ENCODE data around the gene CHRM2.

The CHRM2 gene

DNA sequence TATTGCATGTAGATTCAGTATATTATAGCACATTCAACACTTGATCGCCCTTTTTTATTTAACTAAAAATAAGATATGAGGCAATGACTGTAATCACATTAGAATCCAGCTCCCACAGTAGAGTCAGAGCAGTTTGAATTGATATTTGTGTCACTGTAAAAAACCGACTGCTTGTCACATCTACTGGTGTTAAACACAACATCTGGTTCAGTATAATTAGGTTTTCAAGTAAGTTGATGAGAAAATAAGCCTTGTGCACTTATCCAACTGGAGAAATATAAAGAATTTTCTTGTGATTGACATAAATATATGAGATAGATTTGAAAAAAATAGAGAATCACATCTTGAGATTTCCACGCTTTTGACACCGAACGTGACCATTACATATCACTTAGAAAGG lies 69.0 kb downstream of the CHRM2 start:
- no peak for DNase-seq (ENCODE audit: low read depth in 1 of 2, low spot score in 1 of 2)
- Histone ChIP-seq H3K27ac (replicated peaks) (no peak overlapping the region), H3K27me3 (ENCODE audit: insufficient read depth, poor library complexity, severe bottlenecking) (no peaks in the 10 kb centered on the region), H3K4me3 (replicated peaks; ENCODE audit: insufficient read depth, low read length) (no peak overlapping the region)
- TF ChIP-seq SPI1 (IDR thresholded peaks at IDR 0.05; ENCODE audit: borderline replicate concordance, low read depth) (no peak), GABPA (IDR thresholded peaks at IDR 0.05; ENCODE audit: low read depth) (no peak), POLR2AphosphoS5 (IDR thresholded peaks at IDR 0.05; ENCODE audit: low read depth) (no peak)
- TF ChIP-seq, protein P1, sequence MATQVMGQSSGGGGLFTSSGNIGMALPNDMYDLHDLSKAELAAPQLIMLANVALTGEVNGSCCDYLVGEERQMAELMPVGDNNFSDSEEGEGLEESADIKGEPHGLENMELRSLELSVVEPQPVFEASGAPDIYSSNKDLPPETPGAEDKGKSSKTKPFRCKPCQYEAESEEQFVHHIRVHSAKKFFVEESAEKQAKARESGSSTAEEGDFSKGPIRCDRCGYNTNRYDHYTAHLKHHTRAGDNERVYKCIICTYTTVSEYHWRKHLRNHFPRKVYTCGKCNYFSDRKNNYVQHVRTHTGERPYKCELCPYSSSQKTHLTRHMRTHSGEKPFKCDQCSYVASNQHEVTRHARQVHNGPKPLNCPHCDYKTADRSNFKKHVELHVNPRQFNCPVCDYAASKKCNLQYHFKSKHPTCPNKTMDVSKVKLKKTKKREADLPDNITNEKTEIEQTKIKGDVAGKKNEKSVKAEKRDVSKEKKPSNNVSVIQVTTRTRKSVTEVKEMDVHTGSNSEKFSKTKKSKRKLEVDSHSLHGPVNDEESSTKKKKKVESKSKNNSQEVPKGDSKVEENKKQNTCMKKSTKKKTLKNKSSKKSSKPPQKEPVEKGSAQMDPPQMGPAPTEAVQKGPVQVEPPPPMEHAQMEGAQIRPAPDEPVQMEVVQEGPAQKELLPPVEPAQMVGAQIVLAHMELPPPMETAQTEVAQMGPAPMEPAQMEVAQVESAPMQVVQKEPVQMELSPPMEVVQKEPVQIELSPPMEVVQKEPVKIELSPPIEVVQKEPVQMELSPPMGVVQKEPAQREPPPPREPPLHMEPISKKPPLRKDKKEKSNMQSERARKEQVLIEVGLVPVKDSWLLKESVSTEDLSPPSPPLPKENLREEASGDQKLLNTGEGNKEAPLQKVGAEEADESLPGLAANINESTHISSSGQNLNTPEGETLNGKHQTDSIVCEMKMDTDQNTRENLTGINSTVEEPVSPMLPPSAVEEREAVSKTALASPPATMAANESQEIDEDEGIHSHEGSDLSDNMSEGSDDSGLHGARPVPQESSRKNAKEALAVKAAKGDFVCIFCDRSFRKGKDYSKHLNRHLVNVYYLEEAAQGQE (IDR thresholded peaks at IDR 0.05; ENCODE audit: insufficient replicate concordance, low read depth) = no peak
- TF ChIP-seq, protein P2, sequence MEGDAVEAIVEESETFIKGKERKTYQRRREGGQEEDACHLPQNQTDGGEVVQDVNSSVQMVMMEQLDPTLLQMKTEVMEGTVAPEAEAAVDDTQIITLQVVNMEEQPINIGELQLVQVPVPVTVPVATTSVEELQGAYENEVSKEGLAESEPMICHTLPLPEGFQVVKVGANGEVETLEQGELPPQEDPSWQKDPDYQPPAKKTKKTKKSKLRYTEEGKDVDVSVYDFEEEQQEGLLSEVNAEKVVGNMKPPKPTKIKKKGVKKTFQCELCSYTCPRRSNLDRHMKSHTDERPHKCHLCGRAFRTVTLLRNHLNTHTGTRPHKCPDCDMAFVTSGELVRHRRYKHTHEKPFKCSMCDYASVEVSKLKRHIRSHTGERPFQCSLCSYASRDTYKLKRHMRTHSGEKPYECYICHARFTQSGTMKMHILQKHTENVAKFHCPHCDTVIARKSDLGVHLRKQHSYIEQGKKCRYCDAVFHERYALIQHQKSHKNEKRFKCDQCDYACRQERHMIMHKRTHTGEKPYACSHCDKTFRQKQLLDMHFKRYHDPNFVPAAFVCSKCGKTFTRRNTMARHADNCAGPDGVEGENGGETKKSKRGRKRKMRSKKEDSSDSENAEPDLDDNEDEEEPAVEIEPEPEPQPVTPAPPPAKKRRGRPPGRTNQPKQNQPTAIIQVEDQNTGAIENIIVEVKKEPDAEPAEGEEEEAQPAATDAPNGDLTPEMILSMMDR (IDR thresholded peaks at IDR 0.05; ENCODE audit: insufficient read depth, low read length) = no peak

DNA sequence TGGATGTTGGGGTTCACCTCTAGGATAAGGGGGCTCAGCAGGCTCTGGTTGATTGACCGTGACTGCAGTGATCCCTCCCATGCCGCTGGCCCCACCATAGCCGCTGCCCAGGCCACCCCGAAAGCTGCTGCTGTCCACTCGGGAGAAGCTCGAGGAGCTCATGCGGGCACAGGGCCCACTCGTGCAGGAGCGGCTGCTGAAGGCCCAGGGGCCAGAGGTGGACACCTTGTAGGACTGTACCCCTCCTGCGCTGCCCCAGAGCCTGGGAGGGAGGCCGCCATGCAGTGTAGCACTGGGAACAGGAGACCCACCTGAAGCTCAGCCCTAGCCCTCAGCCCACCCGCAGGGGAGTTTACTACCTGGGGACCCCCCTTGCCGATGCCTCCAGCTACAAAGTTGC lies 70.0 kb downstream of the CHRM2 start:
- no peak for TF ChIP-seq GABPA (IDR thresholded peaks at IDR 0.05; ENCODE audit: low read depth)
- no peak for TF ChIP-seq POLR2AphosphoS5 (IDR thresholded peaks at IDR 0.05; ENCODE audit: low read depth)
- TF ChIP-seq SPI1 (IDR thresholded peaks at IDR 0.05; ENCODE audit: borderline replicate concordance, low read depth) = no peak
- TF ChIP-seq, protein P2 (IDR thresholded peaks at IDR 0.05; ENCODE audit: insufficient read depth, low read length) = no peak
- TF ChIP-seq, protein P1 (IDR thresholded peaks at IDR 0.05; ENCODE audit: insufficient replicate concordance, low read depth) = no peak
- H3K27me3 ChIP-seq (ENCODE audit: insufficient read depth, poor library complexity, severe bottlenecking) = no peaks in the 10 kb centered on the region
- no peak overlapping the region for H3K27ac ChIP-seq (replicated peaks)
- no peak overlapping the region for H3K4me3 ChIP-seq (replicated peaks; ENCODE audit: insufficient read depth, low read length)
- no peak for DNase-seq (ENCODE audit: low read depth in 1 of 2, low spot score in 1 of 2)

DNA sequence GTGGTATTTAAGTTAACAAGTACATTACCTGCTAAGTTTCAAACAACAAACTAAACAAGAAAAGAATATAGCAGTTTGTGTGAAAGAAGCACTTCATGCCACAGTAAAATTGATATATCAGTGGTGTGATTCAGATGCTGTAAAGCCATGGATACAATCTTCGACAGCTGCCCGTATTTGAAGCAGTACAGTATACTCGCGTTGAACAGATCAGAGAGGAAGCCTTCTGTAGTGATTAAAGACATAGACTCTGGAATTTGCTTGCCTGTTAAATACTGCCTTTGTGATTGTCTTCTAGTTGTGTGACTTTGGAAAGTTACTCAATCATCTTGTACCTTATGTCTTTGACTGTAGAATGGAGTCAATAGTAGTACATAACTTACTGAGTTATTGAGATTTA lies 71.7 kb downstream of the CHRM2 start:
- Histone ChIP-seq H3K27me3 (ENCODE audit: insufficient read depth, poor library complexity, severe bottlenecking) (no peaks in the 10 kb centered on the region), H3K4me3 (replicated peaks; ENCODE audit: insufficient read depth, low read length) (no peak overlapping the region), H3K27ac (replicated peaks) (no peak overlapping the region)
- TF ChIP-seq, protein P1 (IDR thresholded peaks at IDR 0.05; ENCODE audit: insufficient replicate concordance, low read depth) = no peak
- TF ChIP-seq SPI1 (IDR thresholded peaks at IDR 0.05; ENCODE audit: borderline replicate concordance, low read depth) = no peak
- no peak for TF ChIP-seq GABPA (IDR thresholded peaks at IDR 0.05; ENCODE audit: low read depth)
- no peak for DNase-seq (ENCODE audit: low read depth in 1 of 2, low spot score in 1 of 2)

Data from HL-60 (cell line).